Esophagus squamous epithelium (tissue), 5 donors: ENCODE data around the gene TBX15. TPM values are rescaled to one million over a fixed set of nuclear protein-coding genes. Genes with fewer than 3 reads are reported as not detected.
A peak's percentile ranks its signal among the peaks of the same experiment; 100 is the strongest.

Experiments used
- DNase-seq: peaks from one replicate; lab custom pipeline; 2025; lab: John Stamatoyannopoulos, UW
- H3K27ac ChIP-seq, 4 donors: fragments of 200-600 bp; sonication (generic); one replicate each; pipeline ENCODE4 v1.5.1; 2016 to 2019; ENCODE audit warnings: mild to moderate bottlenecking in 1 of 4
- H3K27me3 ChIP-seq, 4 donors: fragments of 200-600 bp; sonication (generic); 1 replicate in 3 of 4; 2 replicates in 1 of 4; pipeline versions ENCODE4 v1.5.1 to v1.6.0; 2017 to 2021; ENCODE audit warnings: antibody characterized with exemption in 1 of 4
- H3K36me3 ChIP-seq, 3 donors: fragments of 200-600 bp; sonication (generic); one replicate each; pipeline ENCODE4 v1.5.1; 2016 to 2019
- H3K4me1 ChIP-seq, 3 donors: fragments of 200-600 bp; sonication (generic); one replicate each; pipeline ENCODE4 v1.5.1; 2017 to 2019
- H3K4me3 ChIP-seq, 4 donors: fragments of 200-600 bp; sonication (generic); 1 replicate in 3 of 4; 2 replicates in 1 of 4; pipeline ENCODE4 v1.5.1; 2016 to 2019; ENCODE audit warnings: mild to moderate bottlenecking in 2 of 4, moderate library complexity in 1 of 4
- H3K9me3 ChIP-seq, 3 donors: fragments of 200-600 bp; sonication (generic); one replicate each; pipeline ENCODE4 v1.5.1; 2016 to 2019
- POLR2A ChIP-seq, 4 donors: fragments of 450-650 bp; IDR thresholded peaks; one replicate each; pipeline ENCODE4 v1.6.1; 2017; ENCODE audit warnings: antibody characterized with exemption in 4 of 4, mild to moderate bottlenecking in 4 of 4, moderate library complexity in 3 of 4
- WGBS, 2 donors: methylation state at CpG; one replicate each; pipeline ENCODE4 v1.1.5; 2018; 5-methylcytosine and 5-hydroxymethylcytosine counted together
- intact Hi-C: fragments of 100-400 bp; cut with DNase I; formaldehyde crosslinking; loops from one replicate; pipeline ENCODE4 v1.15.0; 2022
- total RNA-seq, 4 donors: library from RNA; depleted of rRNA; stranded (reverse); fragments of >200 nt; gene quantifications; one replicate each; pipeline ENCODE4 v1.1.0, GENCODE V29; 2016
- TF ChIP-seq, protein P1 (sequence below), 6 experiments: fragments of 450-650 bp in 4 of 6; fragments of 200-600 bp in 2 of 6; sonication (generic) in 2 of 6; IDR thresholded peaks; one replicate each; pipeline ENCODE4 v1.5.1; 2016 to 2019; ENCODE audit warnings: antibody characterized with exemption in 6 of 6, mild to moderate bottlenecking in 4 of 6, moderate library complexity in 4 of 6
- donor health status: DM: yes; HTN: yes; CAD: no.

TBX15 gene
- total RNA-seq, 4 donors from 2014 or later, result 0.15 to 0.19 TPM; not detected in 2

DNA sequence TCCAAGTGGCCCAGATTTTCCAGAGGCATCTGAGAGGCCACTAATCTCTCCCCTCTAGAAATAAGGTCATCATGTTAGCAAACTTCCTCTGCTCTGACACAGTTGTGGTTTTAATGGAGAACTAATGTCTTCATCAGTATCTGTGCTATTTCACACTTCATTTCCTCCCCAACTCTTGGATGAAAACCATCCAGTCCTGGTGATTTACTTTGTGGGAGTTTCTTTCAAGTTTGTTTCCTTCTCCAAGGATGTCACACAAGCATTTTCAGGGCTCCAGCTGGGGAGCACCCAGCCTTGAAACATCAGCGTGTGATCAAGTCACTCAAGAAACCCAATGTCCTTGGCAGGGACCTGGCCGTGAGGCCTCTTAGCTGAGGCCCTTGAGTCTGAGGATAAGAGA lies 38.8 kb downstream of the TBX15 start:
- no peaks in the 10 kb centered on the region for H3K4me1 ChIP-seq
- peak overlapping the region in 1 of 4 donors; percentile 54 for H3K27ac ChIP-seq
- no peaks in the 10 kb centered on the region for H3K36me3 ChIP-seq
- TF ChIP-seq, protein P1, sequence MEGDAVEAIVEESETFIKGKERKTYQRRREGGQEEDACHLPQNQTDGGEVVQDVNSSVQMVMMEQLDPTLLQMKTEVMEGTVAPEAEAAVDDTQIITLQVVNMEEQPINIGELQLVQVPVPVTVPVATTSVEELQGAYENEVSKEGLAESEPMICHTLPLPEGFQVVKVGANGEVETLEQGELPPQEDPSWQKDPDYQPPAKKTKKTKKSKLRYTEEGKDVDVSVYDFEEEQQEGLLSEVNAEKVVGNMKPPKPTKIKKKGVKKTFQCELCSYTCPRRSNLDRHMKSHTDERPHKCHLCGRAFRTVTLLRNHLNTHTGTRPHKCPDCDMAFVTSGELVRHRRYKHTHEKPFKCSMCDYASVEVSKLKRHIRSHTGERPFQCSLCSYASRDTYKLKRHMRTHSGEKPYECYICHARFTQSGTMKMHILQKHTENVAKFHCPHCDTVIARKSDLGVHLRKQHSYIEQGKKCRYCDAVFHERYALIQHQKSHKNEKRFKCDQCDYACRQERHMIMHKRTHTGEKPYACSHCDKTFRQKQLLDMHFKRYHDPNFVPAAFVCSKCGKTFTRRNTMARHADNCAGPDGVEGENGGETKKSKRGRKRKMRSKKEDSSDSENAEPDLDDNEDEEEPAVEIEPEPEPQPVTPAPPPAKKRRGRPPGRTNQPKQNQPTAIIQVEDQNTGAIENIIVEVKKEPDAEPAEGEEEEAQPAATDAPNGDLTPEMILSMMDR (IDR thresholded peaks at IDR 0.05), result no peak
- no peak for TF ChIP-seq POLR2A (IDR thresholded peaks at IDR 0.05)
- H3K4me3 ChIP-seq, result no peak overlapping the region
- peaks cover 0 to 24% (median 0%) of the 10 kb centered on the region in 4 donors for H3K27me3 ChIP-seq
- intact Hi-C loops, result no loop called here
- H3K9me3 ChIP-seq, result no peaks in the 10 kb centered on the region
- WGBS, 2 donors, result 70% methylated on average over 2 of the region's 2 CpGs; no CpG with 5 or more reads in 1 of the 2 donors
- DNase-seq, result no peak

DNA sequence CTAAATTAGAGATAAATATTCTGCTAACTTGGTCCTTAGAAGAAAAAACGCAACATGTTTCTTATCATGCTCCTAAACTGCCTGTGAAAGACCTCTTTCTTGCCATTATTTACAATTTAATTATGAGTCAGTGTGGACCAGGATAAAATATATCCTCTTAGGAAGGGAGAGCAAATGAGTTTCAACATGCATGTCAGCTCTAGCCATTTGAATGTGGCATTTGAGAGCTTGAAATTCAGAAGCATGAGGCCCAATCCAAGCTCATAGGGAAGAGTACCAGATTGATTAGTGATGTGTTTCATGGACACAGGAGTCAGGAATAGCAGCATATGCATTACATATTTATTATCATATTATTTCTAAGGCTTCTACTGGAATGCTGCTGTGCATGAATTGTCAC lies 39.3 kb downstream of the TBX15 start:
- no peaks in the 10 kb centered on the region for H3K36me3 ChIP-seq
- intact Hi-C loops, result no loop called here
- H3K4me3 ChIP-seq, result no peak overlapping the region
- H3K9me3 ChIP-seq, result no peaks in the 10 kb centered on the region
- no peak overlapping the region for H3K27ac ChIP-seq
- TF ChIP-seq, protein P1 (IDR thresholded peaks at IDR 0.05), result no peak
- TF ChIP-seq POLR2A (IDR thresholded peaks at IDR 0.05), result no peak
- DNase-seq, result no peak
- WGBS, 2 donors, result 48 to 56% methylated on average over 1 of the region's 1 CpG
- H3K27me3 ChIP-seq, result peaks cover 0 to 29% (median 0%) of the 10 kb centered on the region in 4 donors
- H3K4me1 ChIP-seq, result no peaks in the 10 kb centered on the region

DNA sequence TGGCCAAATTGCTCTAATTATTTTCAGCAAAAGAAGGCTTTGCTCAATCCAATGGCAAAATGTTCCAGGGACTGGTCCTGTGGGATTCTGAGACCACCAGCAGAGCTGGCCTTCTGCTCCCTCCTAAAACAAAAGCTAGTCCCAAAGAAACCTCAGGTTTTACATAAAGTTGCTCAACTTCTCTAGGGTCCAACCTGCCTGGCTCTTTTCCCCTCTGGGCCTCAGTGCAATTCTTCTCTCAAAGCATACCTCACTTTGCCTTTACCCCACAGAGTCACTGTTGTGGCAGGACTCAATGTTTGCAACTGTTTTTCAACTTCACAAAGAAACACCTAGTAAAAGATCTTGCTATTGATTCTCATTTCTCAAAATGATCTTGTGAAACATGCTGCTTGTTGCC lies 39.8 kb downstream of the TBX15 start:
- H3K27ac ChIP-seq, result no peak overlapping the region
- DNase-seq, result no peak
- H3K4me1 ChIP-seq, result no peaks in the 10 kb centered on the region

DNA sequence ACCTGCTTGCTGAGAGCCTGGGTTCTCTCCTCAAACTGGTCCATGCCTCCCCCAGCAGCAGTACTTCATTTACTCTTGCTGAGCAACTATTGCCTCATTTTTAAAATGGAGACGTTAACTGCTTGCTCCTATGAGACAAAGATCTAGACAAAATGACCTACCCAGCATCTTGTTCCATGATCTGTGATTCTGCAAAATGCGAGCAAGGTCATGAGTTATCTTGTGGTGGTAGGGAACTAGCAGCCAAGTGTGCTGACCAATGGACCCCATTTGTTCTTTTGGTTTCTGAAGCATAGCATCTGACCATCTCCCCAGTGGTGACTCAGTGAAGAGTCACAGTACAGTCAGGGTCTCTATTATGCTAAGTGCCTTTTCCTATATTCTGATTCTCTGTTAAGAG lies 40.4 kb downstream of the TBX15 start:
- 80 to 100% methylated on average over 2 of the region's 2 CpGs for WGBS, 2 donors
- no peaks in the 10 kb centered on the region for H3K9me3 ChIP-seq
- TF ChIP-seq, protein P1 (IDR thresholded peaks at IDR 0.05), result no peak
- no peak for TF ChIP-seq POLR2A (IDR thresholded peaks at IDR 0.05)
- H3K36me3 ChIP-seq, result no peaks in the 10 kb centered on the region
- no peaks in the 10 kb centered on the region for H3K4me1 ChIP-seq
- H3K4me3 ChIP-seq, result no peak overlapping the region
- no peak overlapping the region for H3K27ac ChIP-seq
- intact Hi-C loops, result no loop called here
- H3K27me3 ChIP-seq, result peaks cover 0 to 38% (median 0%) of the 10 kb centered on the region in 4 donors
- no peak for DNase-seq

More for the DNA sequence above, 39.8 kb downstream of the TBX15 start:
- TF ChIP-seq, protein P1 (IDR thresholded peaks at IDR 0.05), result no peak
- no peak for TF ChIP-seq POLR2A (IDR thresholded peaks at IDR 0.05)
- intact Hi-C loops, result no loop called here
- Histone ChIP-seq H3K27me3 (peaks cover 0 to 34% (median 0%) of the 10 kb centered on the region in 4 donors), H3K36me3 (no peaks in the 10 kb centered on the region), H3K9me3 (no peaks in the 10 kb centered on the region), H3K4me3 (no peak overlapping the region)

DNA sequence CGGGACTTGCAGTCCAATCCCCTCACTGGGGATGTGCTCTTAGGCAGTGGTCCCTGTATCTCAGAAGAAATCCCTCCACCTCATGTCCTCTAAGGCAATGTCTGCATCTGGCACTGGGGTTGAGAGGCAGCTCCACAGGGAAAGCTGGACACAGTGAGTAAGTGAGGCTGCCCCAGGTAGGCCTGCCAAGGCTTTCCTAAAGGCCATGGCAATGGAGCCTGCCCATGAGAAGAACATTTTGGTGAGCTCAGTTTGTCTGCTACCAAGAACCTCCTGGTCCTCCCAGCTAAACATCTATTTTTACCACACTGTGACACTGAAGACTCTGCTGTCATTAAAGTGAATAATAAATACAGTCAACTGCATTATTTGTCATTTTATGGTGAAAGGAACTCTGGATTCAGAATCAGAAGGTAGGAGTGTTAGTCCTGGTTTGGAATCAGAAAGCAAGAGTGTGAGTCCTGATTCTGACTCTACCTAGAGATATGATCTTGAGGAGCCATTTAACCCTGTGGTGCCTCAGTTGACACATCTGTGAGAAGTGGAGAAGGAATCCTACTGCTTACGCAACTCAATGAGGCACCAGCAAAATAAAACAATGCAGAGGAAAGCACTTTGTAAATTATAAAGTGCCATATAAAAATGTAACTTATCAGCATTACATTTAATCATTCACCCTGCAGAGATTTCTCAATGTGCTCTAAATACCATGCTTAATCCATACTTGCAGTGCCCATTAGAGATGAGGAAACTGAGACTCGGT lies 41.0 kb downstream of the TBX15 start:
- no peak for DNase-seq
- no peaks in the 10 kb centered on the region for H3K36me3 ChIP-seq
- H3K4me1 ChIP-seq, result no peaks in the 10 kb centered on the region
- H3K4me3 ChIP-seq, result no peak overlapping the region
- peaks cover 0 to 44% (median 0%) of the 10 kb centered on the region in 4 donors for H3K27me3 ChIP-seq
- intact Hi-C loops, result no loop called here
- WGBS, 2 donors, result 92 to 93% methylated on average over 3 of the region's 3 CpGs
- H3K9me3 ChIP-seq, result no peaks in the 10 kb centered on the region
- no peak for TF ChIP-seq POLR2A (IDR thresholded peaks at IDR 0.05)
- TF ChIP-seq, protein P1 (IDR thresholded peaks at IDR 0.05), result no peak
- no peak overlapping the region for H3K27ac ChIP-seq
